AG04450 (cell line): ENCODE measurements around the gene ZBTB7C. TPM values are rescaled to one million over a fixed set of nuclear protein-coding genes. Genes with fewer than 3 reads are reported as not detected.

ENCODE experiments used
- CTCF ChIA-PET: fragments of 300-600, 350-600 bp; formaldehyde crosslinking; extraction: SDS; loops from one replicate; lab custom pipeline; 2022; ENCODE audit warnings: antibody characterized with exemption, inconsistent platforms; lab: Charles Lee
- POLR2A ChIA-PET: fragments of 350-600 bp; formaldehyde crosslinking; extraction: SDS; loops from one replicate; lab custom pipeline; 2021; ENCODE audit warnings: antibody characterized with exemption, inconsistent platforms; lab: Yijun Ruan, JAX
- DNase-seq: peaks from one replicate; pipeline ENCODE4 v3.0.0-alpha.2; 2011; ENCODE audit warnings: low read depth, low spot score
- H3K27ac ChIP-seq: one replicate; pipeline ENCODE4 v1.5.1; 2012; ENCODE audit warnings: low read depth, low read length, control low read depth
- H3K27me3 ChIP-seq: one replicate; pipeline ENCODE4 v1.6.0; 2012; ENCODE audit warnings: low read length; ENCODE audit not compliant: control insufficient read depth, insufficient read depth
- H3K4me3 ChIP-seq: 2 replicates; pipeline ENCODE4 v1.5.1; 2011; ENCODE audit warnings: mild to moderate bottlenecking, low read depth, low read length, control low read depth
- H3K9me3 ChIP-seq: 2 replicates; pipeline ENCODE4 v1.5.1; 2012; ENCODE audit warnings: low read length; ENCODE audit not compliant: control insufficient read depth, insufficient read depth
- CTCF ChIP-seq: IDR thresholded peaks from 2 replicates; pipeline ENCODE4 v1.5.1; 2011; ENCODE audit warnings: low read depth, low read length, control low read depth, inconsistent platforms
- polyA plus RNA-seq: library from polyadenylated mRNA; depleted of rRNA; stranded (reverse); fragments of >200 nt; gene quantifications from 2 replicates; pipeline ENCODE4 v1.2.3, GENCODE V29; 2011

The ZBTB7C gene
- polyA plus RNA-seq, 1 experiment = not detected

- TF ChIP-seq CTCF = no peak
- ChIA-PET POLR2A (no interaction called here), CTCF (no interaction called here)
- Histone ChIP-seq H3K27me3 (peaks cover 3% of the 10 kb centered on the region), H3K4me3 (no peak overlapping the region), H3K27ac (no peak overlapping the region), H3K9me3 (no peaks in the 10 kb centered on the region)
- no peak for DNase-seq
Measured at GRCh38 chr18:48100651-48101165, 308.5 kb downstream of the ZBTB7C start.

DNA sequence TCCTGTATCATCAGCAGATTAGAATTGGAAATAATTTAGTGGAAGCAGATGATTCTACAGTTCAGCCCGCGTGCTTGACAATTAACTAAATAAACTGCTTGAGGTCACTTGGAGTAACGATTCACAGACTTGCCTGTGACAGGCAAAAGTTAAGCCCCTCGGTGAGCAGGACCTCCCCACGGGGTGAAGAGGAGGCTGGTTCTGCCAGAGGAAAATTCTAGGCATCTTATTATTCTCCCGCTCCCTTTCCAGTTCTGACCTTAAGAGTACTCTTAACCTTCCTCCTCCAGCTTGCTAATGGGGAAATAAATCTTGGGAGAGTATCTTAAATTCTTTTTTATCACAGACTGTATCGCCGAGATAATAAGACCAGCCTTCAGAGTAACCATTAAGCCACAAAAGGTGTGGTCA lies 309.0 kb downstream of the ZBTB7C start:
- no peak for DNase-seq
- POLR2A ChIA-PET = no interaction called here
- Histone ChIP-seq H3K4me3 (no peak overlapping the region), H3K27ac (no peak overlapping the region), H3K9me3 (no peaks in the 10 kb centered on the region), H3K27me3 (peaks cover 3% of the 10 kb centered on the region)
- TF ChIP-seq CTCF = no peak
- CTCF ChIA-PET = no interaction called here

GRCh38 chr18:48099481-48100164 lies 309.6 kb downstream of the ZBTB7C start:
- H3K4me3 ChIP-seq = no peak overlapping the region
- TF ChIP-seq CTCF = no peak
- no peak for DNase-seq
- H3K27me3 ChIP-seq = peaks cover 3% of the 10 kb centered on the region
- H3K9me3 ChIP-seq = no peaks in the 10 kb centered on the region
- H3K27ac ChIP-seq = no peak overlapping the region
- CTCF ChIA-PET = no interaction called here
- POLR2A ChIA-PET = no interaction called here

DNA sequence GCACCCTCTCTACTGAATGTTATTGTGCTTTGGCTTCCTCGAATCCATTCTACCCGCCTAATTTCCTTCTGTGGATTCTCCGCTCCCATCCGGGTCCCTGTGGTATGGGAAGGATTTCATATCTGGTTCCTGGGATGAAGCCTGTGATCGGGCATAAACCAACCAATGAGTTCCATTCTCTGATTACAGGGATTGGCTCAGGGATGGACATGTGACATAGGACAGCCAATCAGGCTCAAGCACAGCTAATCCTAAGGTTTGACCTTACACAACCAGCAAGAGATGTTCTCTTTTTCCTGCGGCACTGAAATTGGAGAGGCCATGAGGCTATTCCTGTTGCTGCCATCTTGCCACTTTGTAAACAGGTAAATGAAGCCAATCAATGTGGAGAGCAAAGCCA lies 310.6 kb downstream of the ZBTB7C start:
- DNase-seq = no peak
- H3K27me3 ChIP-seq = peaks cover 3% of the 10 kb centered on the region
- no peaks in the 10 kb centered on the region for H3K9me3 ChIP-seq
- H3K4me3 ChIP-seq = no peak overlapping the region
- ChIA-PET CTCF (no interaction called here), POLR2A (no interaction called here)
- TF ChIP-seq CTCF = no peak
- H3K27ac ChIP-seq = no peak overlapping the region

DNA sequence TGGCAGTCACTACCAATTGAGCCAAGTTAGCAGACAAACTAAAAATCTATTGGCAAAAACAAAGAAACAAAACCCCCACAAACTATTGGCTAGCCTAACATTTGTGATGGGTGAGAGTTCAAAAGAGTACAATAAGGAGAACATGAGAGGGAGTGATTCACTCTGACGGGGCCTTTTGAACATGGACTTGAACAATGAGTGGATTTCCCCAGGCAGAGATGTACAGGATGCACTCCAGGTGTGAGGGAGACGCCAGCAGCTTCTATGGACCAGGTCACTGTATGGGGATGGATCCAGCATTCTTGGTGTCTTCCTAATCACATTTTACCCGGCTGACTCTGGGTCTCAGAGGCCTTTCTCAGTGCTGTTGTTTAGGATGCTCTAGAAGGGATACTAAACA lies 311.2 kb downstream of the ZBTB7C start:
- TF ChIP-seq CTCF = no peak
- POLR2A ChIA-PET = no interaction called here
- Histone ChIP-seq H3K4me3 (no peak overlapping the region), H3K27me3 (peaks cover 3% of the 10 kb centered on the region), H3K27ac (no peak overlapping the region), H3K9me3 (no peaks in the 10 kb centered on the region)
- no peak for DNase-seq
- CTCF ChIA-PET = interaction anchor here (0.5 kb wide), 1 partner anchor 302 kb away, joined by 12 read pairs; no protein-coding TSS in a partner anchor
